GM19238 (cell line): ENCODE data around the gene THBS3.
"Not testable (repeated sequence)": the region's sequence is repeated elsewhere in the genome, so short reads cannot be mapped to it uniquely, and the experiment has no call there.

ENCODE experiments used
- DNase-seq: peaks from one replicate; pipeline ENCODE4 v3.0.0; 2011; ENCODE audit warnings: low spot score; ENCODE audit not compliant: insufficient read length

Gene THBS3

GRCh38 chr1:155235375-155235774, 27.7 kb upstream of the THBS3 start:
- DNase-seq: not testable (repeated sequence)

DNA sequence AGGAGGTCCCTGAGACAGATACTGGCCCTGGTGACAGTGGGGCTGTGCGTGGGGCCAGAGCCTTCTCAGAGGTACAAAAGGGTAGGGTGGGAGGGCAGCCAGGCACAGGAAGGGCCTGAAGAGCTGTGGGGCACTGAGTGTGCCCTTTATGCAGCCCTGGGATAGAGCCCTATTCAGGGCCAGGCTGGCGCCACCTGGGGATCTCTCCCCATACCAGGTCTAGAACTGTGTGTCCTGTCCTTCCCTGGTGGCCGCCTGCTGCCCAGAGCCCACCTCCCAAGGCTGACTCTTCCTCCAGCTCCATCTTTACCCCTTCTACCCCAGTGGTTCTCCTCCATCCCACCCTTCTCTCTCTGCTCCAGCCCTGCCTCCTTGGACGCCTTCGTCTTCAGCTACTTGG, 25.8 kb upstream of the THBS3 start:
- DNase-seq: not testable (repeated sequence)

- DNase-seq: not testable (repeated sequence)
Observed at GRCh38 chr1:155232001-155232978, 24.6 kb upstream of the THBS3 start.

DNA sequence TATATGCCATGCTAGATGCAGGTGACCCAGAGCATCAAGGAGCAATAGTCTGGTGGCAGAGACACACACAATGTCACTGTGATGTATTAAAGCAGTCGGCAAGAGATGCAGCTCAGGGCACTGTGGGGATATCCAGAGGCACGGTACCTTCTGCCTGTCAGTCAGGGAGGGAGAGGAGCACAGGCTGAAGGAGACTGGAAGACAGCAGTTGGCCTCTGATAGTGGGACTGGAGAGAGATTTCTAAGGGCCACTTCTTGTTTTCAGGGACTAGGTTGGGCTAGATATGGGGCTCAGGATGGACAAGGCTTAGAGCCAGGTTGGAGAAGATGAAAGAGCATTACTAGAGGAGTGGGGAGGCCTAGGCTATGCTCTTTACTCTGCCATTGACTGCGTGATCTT, 23.6 kb upstream of the THBS3 start:
- not testable (repeated sequence) for DNase-seq

DNA sequence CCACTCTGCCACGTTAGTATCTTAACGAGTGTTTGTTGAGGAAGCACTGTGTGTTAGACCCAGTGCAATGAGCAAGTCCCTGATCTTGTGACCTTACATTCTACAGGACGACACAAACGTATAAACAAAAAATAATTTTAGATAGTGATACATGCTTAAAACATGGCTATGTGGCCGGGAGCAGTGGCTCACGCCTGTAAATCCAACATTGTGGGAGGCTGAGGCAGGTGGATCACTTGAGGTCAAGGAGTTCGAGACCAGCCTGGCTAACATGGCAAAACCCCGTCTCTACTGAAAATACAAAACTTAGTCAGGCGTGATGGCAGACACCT, 20.4 kb upstream of the THBS3 start:
- DNase-seq: no peak

DNA sequence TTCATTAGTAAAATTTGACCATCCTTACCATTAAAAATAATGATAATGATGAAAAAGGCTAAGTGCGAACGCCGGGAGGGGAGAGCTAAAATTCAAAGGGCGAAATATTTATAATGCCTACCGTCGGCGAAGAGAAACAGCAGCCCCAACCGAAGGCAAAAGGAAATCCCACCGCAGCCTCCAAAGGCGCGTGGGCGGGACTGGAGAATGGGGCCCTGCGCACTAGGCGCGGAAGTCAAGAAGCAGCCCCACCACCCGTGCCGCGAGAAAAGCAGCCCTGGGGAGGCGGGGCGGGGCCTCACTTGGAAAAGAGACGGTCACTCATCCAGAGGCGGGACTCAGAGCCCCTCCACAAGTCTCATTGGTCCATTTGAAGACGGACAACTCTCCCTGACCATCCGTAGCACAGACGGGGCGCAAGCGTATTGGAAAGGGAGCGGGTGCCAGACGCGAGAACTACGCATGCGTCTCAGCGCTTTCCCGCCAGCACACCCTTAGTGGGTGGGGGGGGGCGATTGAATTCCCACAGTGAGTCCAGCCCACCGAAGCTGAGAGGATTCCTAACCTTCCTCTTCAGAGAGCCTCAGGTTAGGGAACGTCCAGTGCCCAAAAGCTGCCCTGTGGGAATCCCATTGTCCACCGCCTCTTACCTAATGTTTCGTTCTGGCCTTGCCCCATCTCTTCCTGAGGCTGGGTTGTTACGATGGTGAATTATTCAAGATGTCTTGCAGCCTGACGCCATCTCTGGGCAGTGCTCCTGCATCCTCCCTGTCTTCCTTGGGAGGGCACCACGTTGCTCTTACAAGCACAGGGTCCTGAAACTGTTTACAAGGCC, 19.8 kb upstream of the THBS3 start:
- DNase-seq: peak; percentile 100

DNA sequence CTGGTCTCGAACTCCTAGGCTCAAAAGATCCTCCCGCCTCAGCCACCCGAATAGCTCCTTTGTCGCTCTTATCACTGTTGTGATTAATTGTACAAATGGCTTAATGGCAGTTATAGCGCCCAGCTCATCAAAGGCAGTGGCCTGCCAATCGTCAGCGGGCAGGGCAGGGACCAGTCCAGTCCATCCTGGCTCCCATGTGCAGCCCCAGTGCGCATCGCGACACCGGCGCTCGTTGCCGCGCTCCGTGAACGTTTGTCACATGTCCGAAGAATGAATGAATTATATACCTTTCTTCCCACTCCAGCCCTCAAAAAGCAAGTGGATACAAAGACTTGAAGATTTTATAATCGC, 19.2 kb upstream of the THBS3 start:
- peak; percentile 48 for DNase-seq

DNA sequence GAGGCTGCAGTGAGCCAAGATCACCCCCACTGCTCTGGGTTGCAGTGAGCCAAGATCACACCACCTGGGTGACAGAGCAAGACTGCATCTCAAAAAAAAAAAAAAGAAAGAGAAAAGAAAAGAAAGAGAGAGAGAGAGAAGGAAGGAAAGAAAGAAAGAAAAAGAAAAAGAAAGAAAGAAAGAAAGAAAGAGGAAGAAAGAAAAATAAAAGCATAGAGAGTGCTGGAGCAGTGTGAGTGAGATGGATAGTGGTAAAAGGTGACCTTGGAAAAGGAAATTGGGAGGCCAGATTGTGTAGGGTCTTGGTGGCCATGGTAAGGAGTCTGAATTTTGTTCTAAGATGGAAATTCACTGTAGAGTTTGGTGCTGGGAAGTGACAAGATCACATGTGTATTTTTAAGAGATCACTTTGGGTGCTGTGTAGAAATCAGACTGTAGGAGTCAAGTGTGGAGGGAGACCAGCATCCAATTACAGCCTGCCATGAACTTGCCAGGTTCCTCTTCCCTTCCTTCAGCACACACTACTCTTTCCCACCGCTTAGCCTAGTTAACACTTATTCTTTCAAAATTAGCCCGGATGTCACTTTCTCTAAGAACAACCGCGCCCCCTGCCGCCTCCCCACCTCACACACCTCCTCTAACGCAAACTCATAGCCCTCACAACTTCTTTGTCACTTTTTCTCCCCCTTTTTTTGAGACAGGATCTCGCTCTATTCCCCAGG, 18.7 kb upstream of the THBS3 start:
- DNase-seq: peak; percentile 64

DNA sequence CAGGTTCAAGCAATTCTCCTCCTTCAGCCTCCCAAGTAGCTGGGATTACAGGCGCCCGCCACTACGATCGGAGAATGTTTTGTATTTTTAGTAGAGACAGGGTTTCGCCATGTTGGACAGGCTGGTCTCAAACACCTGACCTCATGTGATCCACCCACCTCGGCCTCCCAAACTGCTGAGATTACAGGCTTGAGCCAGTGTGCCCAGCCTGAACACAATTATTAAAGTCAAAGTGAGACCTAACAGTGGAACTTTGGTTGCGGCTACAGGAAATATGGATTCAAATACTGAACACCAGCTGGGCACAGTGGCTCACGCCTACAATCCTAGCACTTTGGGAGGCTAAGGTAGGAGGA, 17.7 kb upstream of the THBS3 start:
- not testable (repeated sequence) for DNase-seq

- DNase-seq: no peak
Observed at GRCh38 chr1:155223047-155223446, 15.3 kb upstream of the THBS3 start.

- DNase-seq: not testable (repeated sequence)
Observed at GRCh38 chr1:155220211-155220965, 12.7 kb upstream of the THBS3 start.

DNA sequence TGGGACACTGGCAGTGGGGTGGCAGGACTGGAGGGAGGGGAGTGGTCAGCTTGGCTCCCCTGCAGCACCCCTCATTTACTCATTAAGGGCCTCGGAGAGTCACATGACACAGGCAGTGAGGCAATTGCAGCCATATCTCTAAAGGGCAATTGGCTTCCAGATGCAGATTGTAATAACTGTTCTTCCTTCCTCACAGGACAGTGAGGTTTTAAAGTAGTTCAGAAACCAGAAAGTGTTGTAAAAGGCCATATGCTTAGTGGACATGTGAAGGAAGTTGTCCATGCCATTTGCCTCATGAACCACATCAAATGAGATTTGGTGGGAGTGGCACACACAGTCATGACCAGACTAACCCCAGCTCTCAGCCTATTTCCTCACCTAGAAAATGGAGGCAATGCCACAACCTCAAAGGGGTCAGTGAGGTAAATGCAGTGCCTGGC, 11.9 kb upstream of the THBS3 start:
- no peak for DNase-seq

DNA sequence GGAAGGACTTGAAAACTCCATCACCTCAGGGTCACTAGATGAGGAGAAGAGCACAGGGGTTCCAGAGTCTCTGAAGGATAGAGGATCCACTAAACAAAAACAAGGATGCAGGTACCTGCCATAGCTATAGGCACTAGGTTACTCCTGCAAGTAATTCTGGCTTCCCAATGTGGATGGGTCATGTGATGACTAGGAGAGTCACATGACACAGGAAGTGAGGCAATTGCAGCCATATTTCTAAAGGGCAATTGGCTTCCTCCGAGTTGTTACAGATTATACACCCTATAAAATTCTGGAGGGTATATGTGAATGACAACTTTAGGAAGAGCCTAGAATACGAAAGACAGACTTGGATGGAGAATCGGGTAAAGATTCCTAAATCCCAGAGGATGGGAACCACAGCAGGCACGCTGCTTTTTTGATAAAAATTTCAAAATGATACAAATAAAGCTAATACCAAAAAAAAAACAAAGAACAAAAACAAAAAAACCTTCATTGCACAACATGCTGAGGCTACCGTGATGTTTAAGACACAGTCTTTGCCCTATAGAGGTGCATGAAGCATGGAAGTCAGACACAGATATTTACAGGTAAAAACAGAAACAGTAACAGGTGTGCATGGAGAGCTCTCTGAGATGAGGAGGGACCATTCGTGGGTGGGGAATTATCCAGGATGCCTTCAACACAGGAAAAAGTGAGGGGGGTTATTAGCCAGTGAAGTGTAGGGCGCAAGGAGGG, 11.3 kb upstream of the THBS3 start:
- no peak for DNase-seq

DNA sequence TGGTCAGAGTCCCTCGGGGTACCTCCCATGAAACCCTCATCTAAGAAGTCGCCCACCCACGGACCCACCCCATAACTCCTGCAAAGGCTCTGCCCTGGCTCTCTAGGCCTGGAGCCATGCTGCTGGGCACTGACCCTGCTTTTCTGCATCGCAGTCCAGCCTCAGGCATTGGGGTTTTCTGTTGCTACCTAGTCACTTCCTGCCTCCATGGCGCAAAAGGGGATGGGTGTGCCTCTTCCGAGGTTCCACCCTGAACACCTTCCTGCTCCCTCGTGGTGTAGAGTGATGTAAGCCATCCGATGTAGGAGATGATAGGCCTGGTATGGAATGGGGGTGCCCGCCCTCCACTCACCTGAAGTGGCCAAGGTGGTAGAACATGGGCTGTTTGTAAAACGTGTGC, 7.0 kb upstream of the THBS3 start:
- not testable (repeated sequence) for DNase-seq

- not testable (repeated sequence) for DNase-seq
Observed at GRCh38 chr1:155212051-155212440, 4.3 kb upstream of the THBS3 start.

- DNase-seq: not testable (repeated sequence)
Observed at GRCh38 chr1:155211381-155212050, 3.8 kb upstream of the THBS3 start.

- DNase-seq: no peak
Observed at GRCh38 chr1:155210314-155211104, 2.8 kb upstream of the THBS3 start.

DNA sequence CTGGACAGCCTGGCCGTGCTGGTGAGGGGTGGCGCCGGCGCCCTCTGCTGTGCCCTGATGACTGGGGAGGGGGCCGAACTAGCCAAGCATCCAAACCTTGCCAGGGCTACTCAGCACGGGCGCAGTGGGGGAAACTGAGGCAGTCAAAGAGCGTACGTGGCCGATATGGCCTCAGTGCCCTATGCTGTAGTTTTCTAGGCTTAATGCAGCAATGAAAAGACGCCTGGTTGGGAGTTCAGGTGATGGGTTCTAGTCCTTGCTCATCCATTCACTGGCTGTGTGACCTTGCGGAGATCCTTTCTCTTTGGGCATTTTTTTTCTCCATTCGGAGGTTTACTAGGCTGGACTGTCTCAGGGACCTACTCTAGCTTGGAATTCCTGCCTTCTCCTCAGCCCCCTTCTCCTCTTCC, 1.6 kb upstream of the THBS3 start:
- no peak for DNase-seq
